NCI-H2107 treated with DMSO at 0.1 percent for 48 hours (cell line): ENCODE measurements around the gene TMEM72.

Source experiments
- DNase-seq: peaks from one replicate; lab custom pipeline; 2025; ENCODE audit not compliant: unreplicated experiment; lab: John Stamatoyannopoulos, UW

TMEM72 gene

DNA sequence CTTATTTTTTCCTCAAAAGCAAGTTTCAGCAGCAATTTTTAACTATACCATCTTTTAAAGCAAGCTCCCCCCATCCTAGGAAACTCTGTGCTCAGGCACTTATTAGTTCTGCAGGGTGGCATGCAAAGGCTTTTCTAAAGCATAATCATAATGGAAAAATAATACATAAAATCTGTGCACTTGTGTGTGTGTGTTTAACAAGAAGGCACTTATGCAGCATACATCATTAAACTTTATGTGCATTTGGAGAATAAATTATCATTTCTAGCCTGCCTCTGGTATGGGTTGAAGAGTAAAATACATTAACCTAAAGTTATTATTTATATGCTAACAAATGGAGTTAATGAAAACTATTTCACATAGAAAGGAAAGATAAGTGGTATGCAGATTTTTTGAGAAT lies 42.9 kb downstream of the TMEM72 start:
- no peak for DNase-seq

DNA sequence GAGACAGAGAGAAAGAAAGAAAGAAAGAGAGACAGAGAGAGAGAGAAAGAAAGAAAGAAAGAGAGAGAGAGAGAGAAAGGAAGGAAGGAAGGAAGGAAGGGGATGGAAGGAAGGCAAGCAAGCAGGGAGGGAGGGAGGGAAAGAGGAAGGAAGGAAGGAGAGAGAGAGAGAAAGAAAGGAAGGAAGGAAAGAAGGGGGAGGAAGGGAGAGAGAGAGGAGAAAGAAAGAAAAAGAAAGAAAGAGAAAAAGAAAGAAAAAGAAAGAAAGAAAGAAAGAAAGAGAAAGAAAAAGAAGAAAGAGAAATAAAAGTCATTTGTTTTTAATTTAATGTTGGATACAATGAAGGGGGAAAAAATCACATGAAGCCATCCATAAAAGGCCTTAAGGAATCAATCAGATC lies 43.8 kb downstream of the TMEM72 start:
- no peak for DNase-seq

DNA sequence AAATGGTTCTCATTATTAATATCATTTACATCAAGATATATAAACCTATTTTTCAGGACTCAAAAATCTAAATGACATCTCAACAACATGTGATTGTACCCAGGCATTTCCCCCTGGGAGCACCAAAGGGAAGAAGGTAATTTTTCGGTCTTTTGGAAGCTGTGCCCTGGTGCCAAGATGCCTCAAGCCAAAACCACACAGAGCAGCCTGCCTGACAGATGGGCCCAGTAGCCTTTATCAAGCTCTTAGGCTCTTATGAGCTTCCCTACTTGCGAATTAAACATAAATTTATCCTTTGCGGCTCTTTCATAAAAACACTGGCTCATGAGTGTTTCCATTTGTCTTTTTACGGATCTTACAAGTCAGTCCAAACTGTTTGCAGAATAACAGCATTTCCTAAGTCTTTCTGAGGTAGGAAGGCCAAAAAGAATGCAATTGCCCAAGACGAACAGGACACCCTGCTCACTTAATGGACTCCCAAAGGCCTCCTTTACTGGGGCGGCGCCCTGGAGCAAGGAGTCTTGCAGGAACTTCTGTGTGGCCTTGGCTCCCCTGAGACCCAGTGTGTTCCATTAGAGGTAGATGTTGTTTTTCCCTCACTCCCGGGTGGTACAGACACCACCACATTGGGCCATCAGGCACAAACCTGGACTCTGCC lies 44.4 kb downstream of the TMEM72 start:
- DNase-seq: no peak

DNA sequence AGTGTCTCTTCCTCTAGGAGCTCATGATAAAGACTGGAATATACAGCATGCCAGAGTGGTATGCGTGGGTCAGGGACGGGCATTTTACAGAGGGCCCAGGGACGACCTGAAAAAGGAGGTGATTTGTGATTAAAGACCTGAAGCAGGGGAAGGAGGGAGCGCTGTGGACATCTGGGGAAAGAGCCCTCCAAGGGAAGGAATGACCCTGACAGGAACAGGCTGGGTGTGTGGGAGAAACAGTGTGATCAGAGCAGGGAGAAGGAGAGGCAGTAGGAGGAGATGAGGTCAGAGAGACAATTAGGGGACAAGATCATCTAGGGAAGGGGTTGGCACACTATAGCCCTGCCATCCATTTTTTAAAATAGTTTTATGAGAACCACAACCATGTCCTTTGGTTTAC lies 45.1 kb downstream of the TMEM72 start:
- no peak for DNase-seq

DNA sequence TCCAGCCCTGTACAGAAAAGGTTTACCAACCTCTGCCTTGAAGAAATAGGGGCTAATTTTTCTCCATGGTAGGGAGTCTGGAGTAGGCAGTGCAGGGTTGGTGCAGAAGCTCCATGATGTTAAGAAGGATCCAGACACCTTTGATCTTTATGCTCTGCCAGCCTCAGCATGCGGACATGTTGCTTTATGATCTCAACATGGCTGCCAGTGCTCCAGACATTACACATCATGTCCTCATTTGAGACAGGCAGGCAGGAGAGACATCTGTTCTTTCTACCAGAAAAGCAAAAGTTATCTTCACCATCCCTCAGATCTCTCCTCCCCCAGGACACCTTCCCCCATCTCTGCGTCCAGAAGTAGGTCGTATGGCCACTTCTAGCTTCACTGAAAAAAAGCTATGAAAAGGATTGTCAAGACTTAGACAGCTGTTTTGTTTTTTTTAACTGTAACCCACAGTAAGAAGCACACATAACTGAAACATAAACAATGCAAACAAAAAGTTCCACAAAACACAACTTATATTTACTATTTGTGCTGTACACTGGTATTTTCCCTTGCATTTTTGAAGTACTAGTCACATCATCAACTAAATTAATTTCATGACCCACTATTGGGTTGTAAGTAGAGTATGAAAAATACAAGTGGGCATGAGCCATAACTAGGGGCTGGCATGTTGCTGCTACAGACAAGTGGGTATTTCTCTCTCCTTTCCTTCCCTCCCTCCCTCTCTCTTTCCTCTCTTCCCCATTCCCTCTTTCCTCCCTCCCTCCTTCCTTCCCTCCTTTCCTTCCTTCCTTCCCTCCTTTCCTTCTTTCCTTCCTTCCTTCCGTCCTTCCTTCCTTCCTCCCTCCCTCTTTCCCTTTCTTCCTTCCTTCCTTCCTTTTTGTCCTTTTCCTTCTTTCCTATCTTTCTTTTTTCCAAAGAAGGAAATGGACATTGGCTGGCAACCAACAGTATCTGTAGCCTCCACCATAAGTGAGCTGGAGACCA lies 45.9 kb downstream of the TMEM72 start:
- no peak for DNase-seq

DNA sequence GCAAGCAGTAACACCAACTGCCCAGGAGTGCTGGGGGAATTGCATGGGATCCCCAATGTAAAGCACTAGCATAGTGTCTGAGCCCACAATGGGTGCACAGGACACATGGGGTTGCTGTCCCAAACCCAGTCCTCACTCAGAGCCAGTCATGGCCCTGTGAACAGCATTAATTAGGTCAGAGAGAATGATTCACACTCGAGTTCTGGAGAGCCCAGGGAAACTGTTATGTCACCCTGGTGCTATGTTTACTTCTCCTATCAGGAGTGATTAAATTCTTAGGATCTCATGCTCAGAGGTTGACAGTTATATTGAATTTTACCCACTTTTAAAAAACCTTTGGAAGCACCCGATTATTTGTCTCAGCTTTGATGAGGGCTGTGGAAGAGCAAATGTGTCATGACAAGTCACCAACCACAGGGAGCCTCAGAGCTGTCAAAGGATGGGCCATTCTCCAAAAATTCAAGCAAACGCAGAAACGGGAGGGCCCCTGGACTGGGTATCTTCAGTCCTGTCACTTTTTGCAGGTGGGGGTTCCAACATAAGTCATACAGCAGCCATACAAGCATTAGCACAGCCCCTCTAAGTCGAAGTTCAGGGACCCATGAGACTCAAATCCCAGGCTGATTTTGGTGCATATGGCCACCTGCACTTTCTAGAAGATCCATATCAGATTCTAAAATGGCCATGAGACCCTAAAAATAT lies 47.2 kb downstream of the TMEM72 start:
- DNase-seq: no peak

DNA sequence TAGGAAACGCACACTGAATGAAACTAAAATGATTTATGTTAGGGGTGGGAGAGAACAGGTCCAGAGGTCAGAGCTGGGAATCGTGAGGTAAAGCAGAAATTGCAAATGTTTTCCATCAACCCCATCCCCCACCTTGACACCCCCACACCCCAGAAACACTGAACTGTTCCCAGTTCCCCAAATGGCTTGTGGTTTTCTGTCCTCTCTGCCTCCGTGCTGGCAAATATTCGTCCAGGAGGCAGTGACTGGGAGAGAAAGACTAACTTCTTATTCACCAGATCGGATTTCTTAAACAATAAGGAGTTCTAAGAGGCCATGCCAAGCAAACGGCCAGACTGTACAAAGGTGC lies 47.7 kb downstream of the TMEM72 start:
- DNase-seq: no peak

DNA sequence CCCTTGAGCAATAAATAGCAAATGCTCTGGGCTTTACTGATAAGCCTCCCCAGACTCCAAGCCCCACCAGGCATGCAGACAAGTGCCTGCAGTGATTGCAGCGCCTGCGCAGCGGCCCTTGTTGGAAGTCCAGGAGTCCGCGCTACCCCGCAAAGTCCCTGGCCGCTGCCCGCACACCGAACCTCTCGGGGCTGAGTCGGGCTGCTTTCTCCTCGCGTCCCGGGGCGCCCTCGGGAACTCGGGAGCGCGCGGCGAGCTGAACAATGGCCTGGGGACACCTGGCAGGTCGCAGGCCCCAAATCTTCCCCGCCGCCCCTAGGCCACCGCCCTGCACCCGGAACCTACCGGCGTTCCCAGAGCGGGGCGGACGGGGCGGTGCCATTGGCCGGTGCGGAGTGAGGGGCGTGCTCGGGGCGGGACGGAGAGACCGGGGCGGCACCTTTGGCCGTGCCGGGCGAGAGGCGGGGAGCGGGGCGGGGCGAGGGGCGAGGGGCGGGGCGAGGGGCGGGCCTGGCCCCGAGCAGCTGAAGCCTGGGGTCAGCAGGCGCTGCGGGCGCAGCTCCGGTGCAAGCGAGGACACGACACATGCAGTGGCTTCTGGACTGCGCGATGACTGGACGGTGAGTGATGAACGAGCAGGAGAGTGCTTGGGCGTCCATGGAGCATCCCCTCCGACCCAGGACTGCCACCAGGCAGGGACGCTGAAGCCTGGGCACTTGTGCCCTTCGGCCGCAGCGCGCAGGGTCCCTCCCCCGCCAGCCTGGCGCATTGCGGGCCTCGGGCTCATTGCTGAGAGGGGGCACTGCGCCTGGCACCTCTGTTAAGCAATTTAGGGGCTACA lies 48.3 kb downstream of the TMEM72 start, which contains the start of gene RASSF4:
Gene RASSF4, plus strand, starts transcription at position 556 of the 841 bp plus-strand sequence. CDS start 10,401 bp downstream, outside the sequence.
- DNase-seq: peak; percentile 31

DNA sequence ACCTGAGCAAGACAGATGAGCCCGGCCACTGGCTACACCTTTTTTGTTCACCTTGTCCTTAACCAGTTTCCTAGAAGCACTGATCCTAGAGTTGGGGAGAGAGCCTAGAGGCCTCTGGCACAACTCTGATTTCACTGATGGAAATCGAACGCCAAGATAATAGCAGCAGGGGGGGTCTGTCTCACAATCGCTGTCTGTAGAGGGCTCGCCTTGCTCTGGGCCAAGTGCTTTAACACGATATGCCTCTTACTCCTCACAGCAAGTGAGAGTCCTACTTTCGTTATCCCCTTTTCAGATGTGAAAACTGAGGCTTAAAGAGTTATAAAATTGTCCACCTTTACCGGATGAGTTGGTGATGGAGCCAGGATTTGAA lies 48.9 kb downstream of the TMEM72 start:
- DNase-seq: no peak

DNA sequence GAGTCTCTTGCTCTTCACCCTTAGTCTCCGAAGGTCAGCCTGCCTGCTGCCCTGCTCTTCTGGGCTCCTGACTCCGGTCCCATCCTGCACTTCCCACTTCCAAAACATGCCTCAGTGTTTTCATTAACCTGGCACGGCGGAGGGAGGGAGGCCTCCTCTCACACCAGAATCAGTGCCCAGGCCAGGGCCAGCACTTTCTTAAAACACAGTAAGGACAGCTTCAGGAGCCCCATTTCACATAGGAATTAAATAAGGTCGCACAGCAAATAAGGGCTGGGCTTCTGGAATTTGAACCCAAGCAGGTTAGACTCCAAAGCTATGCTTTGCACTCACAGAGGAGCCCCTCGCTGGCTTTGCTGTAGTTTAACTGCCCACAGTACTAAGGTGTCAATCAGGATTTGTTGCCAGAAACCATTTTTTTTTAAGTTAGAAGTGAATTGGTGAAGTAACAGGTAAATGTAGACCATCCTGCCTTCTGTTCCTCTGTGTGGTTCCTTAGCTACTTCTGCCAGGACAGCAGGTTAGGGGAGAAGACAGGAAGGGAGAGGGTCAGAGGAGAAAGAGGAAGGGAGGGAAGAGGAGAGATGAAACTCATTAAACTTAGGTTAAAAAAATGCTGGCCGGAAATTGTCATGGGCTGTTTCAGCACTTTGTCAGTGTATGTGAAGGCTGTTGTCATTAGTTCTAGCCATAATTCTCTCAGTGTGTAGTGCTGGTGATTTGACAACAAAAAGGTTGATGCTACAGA lies 49.5 kb downstream of the TMEM72 start:
- DNase-seq: no peak

DNA sequence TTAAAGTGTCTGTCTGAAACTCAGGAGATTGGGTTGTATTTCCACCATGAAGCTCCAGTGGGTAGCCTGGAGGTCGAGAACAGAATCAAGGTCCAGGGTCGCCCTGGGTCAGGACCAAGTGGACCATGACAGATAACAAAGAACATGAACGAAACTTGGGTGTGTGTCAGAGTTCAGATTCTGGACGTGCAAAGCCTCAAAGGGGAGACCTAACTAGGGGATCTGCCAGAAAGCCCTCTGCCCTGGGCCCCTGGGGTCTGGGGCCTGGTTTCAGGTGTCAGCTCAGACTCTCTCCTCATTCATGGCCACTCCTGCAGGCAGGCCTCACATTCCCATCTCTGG lies 50.1 kb downstream of the TMEM72 start:
- DNase-seq: no peak

DNA sequence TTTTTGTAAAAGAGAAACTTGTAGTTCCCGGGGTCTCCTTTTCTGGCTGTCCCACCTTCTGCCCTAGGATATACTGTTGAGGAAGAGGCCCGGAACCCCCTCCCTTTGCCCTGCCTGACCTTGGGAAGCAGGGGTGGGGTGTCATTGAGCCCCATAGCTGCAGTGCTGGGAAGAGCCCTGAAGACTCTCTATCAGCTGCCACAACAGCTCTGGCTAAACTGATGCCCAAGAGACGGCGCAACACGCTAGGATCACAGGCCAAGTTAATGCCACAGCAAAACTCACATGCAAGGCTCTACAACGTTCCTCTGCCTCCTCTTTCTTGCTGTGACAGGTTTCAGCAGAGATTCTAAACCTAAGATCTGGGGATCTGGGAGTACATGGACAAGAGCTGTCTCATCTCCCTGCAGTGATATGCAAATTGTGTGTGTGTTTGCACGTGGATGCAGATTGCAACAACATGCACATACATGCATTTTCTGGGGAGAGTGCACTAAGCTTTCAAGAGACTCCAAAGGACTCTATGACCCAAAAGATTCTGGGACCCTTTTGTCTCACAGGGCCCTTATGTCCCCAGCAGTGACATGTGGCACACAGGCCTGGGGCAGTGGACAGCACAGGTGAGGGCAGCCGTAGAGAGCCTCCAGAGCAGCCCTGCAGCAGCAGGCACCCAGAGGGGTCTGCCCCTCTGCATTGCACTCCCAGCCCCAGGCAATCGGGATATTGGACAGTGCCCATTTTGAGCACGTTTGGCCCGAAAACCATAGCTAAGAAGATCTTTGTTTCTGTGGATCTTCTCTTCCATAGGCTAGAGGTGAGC lies 51.0 kb downstream of the TMEM72 start:
- DNase-seq: no peak

DNA sequence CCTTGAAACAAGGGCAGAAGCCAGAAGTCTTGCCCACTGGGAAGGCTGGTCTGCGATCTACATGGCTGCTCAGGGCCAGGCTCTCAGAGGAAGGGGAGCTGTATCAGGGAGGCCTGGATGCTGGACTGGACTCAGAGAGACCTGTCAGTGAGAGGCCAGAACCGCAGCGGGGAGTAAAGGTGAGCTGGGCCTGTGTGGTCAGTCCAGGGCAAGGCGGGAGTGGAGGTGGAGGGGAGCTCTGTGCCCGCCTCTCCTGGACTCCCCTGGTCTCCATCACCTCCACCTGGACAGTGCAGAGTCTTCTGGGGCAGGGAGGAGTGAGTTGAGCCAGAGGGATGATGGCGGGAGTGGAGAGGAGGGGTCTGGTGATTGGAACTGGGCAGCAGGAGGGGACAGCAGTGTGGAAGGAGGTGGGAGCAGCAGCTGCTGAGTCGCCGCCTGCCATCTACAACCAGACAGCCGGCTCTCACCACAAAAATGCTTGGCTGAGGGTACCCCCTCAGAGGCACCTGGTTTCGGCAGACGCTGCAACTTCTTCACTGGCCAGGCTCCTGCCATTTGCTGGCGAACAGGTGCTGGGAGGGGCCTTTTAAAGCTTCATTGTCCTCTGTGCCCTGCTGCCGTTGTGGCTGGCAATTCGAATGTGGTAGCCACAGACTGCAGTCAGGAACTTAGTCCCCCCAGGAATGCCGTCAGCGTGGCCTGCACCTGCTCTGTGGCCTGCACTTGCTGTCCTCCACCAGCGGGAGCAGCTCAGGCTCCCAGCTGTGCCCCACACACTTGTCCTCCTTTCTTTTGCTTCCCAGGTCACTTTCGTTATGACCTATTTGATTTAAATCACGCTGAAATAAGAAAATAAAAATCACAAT lies 52.0 kb downstream of the TMEM72 start:
- DNase-seq: peak; percentile 85

DNA sequence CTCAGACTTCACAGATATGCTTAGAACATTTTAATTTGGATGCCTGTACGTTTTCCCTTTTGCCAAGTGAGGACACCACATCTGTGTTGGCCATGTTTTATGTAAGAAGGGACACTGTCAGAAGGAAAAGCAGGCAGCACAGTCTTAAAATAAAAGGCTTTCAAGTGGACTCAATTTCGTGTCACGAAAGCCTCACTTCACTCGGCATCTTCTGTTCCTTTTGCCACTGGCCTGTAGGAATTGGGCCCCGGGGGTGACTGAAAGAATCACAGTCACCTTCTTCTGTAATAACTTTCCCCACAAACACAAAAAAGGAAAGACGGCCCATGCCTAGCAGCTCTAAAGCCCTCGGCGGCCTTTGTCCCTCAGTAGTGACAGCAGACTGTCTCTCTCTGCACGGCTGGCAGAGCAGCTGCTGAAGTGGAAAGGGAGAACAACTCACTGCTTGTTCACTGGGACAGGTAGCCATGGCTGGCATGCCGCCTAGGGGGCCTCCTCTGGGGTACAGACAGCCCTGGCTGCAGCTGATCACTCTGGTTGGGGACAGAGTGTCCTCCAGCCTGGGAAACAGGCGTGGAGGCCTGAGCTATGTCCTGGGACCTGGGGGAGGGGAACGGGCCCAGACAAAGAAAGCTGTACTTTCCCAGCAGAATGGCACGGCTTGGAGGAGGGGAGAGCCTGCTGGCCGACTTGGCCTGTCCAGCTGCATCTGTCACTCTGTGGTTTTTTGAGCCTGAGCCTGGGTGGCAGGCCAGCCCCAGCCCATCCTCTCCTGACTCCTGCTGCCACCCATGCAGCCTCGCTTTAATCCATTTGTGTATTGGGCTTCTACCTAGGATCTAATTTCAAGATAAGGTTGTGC lies 52.9 kb downstream of the TMEM72 start:
- DNase-seq: peak; percentile 40

DNA sequence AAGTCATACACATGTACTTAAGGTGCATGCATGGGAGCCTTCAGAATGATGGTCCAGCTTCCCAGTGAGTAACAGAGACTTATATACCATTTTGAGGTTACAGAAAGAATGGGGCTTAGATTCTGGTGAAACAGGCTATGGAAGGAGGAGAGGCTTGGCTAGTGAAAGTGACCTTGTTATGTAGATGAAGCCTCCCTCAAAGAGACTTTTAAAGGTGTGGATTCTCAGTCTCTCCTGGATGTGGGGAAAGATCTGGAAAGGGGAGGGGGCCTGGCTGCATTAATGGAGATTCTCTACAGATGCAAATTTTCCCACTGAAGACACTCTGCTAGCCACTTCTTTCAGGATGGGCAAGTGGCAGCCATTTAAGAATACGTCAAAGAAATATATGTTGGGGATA lies 54.0 kb downstream of the TMEM72 start:
- DNase-seq: no peak

DNA sequence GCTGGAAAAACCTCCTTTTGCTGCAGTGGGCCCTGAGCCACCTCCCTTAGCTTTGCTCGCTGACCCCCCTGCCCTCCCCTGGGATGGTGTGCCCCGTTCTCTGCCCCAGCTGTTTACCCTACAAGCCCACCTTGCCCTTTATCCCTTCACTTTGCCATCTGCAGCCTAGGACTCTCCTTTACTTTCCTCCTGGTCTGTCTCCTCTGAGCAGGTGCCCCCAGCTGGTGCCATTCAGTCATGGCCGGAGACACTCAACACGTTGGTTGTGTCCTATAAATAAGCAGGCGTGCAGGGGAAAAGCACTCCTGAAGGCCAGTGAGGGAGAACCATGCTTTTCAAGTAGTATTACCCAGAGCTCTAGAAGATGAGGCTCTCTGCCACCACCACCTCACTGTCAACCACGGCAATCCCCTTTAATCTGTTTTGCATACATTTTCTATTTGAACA lies 54.5 kb downstream of the TMEM72 start:
- no peak for DNase-seq

DNA sequence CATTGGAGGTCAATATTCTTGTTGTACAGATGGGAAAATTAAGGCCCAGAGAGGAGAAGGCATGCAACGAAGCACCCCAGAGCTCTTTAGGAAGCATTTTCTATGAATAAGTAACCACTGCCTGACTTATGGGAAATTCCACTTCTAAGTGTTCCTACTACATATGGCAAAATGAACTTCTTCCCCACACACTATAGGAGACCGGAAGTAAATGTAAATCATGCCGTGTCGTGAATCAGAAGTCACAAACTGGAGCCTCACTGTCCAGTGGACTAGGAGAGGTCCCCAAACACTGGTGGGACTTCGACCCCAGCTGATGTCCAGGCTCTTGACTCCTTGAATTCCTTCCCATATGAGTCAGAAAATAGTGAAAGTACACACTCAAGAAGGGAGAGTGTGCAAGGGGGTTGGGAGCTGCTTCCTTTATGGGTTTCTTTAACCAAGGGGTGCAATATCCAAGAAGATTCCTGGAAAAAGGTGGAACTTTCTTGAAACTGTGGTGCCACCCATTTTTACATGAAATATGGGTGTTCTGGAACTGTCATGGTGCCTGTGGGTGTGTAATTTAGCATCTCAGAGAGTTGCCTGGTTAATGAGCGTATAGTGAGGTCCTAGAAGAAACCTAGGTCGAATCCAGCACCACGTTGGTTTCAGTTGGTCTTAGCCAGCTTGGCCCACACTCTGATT lies 55.1 kb downstream of the TMEM72 start:
- no peak for DNase-seq
